Fibroblast of the aortic adventitia (primary cell): ENCODE results near the gene SCAPER. TPM values are rescaled to one million over a fixed set of nuclear protein-coding genes. Genes with fewer than 3 reads are reported as not detected.
"Not testable (repeated sequence)": the region's sequence is repeated elsewhere in the genome, so short reads cannot be mapped to it uniquely, and the experiment has no call there.

Experiments used
- DNase-seq: peaks from one replicate; pipeline ENCODE4 v3.0.0-alpha.2; 2010; ENCODE audit warnings: low read depth
- H3K4me3 ChIP-seq: 2 replicates; pipeline ENCODE4 v1.5.1; 2011; ENCODE audit warnings: low read depth, mild to moderate bottlenecking, control low read depth, low read length, moderate library complexity
- total RNA-seq: library from RNA; depleted of rRNA; stranded (reverse); fragments of >200 nt; gene quantifications from 2 replicates; pipeline ENCODE4 v1.2.3, GENCODE V29; 2012; ENCODE audit warnings: low replicate concordance
- TF ChIP-seq, protein P1 (sequence below): IDR thresholded peaks from 2 replicates; pipeline ENCODE4 v1.5.1; 2011; ENCODE audit warnings: mild to moderate bottlenecking, low read length, control low read depth, inconsistent platforms; ENCODE audit not compliant: insufficient read depth

Gene SCAPER
- total RNA-seq, 1 donor: 16.3 TPM

DNA sequence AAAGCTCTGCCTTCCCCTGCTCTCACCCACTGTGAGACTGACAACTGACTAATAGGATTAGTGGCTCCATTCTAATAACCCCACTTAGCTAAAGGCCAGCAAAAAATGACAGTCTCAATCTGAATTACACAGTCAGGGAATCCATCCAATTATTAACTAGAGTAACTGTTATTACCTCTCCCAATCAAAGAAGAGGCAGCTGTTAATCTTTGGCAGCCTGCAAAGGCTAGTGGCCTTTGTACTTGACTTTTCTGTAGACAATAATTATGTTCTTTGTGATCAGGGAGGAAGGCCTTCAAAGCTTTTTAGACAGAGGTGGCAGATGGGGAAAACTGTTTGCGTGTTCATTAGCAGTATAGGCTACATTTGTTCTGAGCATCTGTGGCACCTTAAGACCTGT lies 390.9 kb downstream of the SCAPER start:
- DNase-seq: no peak
- no peak overlapping the region for H3K4me3 ChIP-seq
- TF ChIP-seq, protein P1, sequence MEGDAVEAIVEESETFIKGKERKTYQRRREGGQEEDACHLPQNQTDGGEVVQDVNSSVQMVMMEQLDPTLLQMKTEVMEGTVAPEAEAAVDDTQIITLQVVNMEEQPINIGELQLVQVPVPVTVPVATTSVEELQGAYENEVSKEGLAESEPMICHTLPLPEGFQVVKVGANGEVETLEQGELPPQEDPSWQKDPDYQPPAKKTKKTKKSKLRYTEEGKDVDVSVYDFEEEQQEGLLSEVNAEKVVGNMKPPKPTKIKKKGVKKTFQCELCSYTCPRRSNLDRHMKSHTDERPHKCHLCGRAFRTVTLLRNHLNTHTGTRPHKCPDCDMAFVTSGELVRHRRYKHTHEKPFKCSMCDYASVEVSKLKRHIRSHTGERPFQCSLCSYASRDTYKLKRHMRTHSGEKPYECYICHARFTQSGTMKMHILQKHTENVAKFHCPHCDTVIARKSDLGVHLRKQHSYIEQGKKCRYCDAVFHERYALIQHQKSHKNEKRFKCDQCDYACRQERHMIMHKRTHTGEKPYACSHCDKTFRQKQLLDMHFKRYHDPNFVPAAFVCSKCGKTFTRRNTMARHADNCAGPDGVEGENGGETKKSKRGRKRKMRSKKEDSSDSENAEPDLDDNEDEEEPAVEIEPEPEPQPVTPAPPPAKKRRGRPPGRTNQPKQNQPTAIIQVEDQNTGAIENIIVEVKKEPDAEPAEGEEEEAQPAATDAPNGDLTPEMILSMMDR: no peak

DNA sequence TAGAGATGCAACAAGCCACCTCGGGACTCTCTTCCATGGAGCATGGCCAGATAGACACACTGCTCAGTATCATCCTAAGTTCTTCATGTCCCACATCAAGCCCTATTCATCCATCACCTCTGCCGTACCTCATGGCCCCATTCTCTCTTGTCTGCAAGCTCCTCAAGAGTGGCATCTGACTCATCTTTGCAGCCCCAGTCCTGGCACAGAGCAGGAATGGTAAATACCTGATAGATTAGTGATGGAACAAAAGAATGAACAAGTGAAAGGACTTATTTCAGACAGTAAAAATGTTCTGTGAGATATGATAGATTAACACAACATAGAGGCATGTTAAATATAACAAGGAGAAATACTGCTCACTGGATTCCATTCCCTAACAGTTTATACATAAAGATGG lies 392.2 kb downstream of the SCAPER start:
- peak; percentile 11 for DNase-seq
- TF ChIP-seq, protein P1: no peak

DNA sequence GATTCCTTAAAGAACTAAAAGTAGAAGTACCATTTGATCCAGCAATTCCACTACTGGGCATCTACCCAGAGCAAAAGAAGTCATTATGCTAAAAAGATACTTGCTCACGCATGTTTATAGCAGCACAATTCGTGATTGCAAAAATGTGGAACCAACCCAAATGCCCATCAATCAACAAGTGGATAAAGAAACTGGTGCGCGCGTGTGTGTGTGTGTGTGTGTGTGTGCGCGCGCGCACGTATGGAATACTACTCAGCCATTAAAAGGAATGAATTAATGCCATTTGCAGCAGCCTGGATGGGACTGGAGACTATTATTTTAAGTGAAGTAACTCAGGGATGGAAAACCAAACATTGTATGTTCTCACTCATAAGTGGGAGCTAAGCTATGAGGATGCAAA lies 394.5 kb downstream of the SCAPER start:
- DNase-seq, H3K4me3 ChIP-seq: not testable (repeated sequence)

More for the DNA sequence above, 392.2 kb downstream of the SCAPER start:
- no peak overlapping the region for H3K4me3 ChIP-seq

DNA sequence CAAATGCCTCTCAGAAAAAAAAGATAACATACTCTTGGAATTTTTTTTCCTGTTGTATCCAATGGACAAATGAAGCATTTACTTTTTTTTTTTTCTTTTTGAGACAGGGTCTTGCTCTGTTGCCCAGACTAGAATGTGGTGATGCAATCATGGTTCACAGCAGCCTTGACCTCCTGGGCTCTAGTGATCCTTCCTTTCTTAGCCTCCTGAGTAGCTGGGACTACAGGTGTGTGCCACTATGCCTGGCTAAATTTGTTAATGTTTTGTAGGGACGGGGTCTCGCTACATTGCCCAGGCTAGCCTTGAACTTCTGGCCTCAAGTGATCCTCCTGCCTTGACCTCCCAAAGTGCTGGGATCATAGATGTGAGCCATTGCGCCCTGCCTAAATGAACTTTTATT lies 401.3 kb downstream of the SCAPER start:
- H3K4me3 ChIP-seq: no peak overlapping the region
- TF ChIP-seq, protein P1: no peak
- DNase-seq: no peak

DNA sequence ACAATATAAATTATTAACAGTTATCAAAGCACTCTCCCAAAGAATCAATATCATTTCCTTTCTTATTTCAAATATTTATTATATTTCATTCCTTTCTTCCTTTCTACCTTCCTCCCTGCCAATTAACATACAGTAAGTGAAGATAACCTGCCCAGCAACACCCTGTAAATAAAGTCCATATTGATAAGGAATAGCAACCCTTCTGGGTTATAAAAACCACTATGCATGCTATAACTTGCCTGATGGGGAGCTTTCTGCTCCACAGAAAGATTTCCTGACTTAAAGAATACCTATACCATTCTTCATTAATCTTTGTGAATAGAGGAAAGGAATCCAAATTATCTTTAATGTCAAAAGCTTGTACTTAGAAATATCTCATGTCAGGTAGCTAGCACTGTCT lies 402.0 kb downstream of the SCAPER start:
- H3K4me3 ChIP-seq: no peak overlapping the region
- DNase-seq: no peak
- TF ChIP-seq, protein P1: no peak

DNA sequence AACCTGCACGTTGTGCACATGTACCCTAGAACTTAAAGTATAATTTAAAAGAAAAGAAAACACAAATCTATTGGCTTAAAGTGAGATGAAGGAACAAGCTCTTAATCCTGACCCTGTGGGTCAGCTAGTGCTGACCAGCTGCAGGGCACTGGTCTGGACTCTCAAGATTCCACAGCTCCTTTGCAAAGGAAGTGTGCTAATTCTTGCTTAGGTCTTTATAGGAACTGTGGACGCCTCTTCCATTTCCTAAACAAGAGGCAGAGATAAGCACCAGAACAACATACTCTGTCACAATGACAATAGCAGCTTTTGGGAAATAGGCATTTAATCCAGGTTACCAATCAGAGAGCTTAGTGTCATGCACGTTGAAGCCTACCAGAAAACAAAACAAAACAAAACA lies 402.5 kb downstream of the SCAPER start:
- DNase-seq: no peak
- TF ChIP-seq, protein P1: no peak
- no peak overlapping the region for H3K4me3 ChIP-seq

DNA sequence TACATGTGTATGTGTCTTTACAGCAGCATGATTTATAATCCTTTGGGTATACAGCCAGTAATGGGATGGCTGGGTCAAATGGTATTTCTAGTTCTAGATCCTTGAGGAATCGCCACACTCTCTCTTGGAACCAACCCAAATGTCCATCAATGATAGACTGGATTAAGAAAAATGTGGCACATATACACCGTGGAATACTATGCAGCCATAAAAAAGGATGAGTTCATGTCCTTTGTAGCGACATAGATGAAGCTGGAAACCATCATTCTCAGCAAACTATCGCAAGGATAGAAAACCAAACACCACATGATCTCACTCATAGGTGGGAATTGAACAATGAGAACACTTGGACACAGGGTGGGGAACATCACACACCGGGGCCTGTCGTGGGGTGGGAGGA lies 403.0 kb downstream of the SCAPER start:
- not testable (repeated sequence) for DNase-seq, H3K4me3 ChIP-seq

DNA sequence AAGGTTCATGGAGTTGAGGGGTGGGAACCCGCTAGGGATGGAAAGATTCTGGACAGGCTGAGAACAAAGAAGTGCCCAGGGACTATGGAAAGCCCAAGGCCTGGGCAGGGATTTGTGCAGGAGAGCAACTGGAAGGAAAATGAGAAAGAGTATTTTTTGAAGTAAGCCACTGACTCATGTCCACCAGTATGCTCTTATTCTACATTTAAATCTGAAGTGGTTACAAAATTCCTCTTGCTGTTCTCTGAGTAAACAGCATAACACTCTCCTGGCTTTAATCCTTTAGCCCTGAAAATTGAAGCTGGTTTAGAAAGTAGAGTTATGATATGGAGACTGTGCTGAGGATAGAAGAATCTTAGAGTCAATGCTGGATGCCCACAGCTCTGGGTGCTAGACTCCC lies 403.4 kb downstream of the SCAPER start:
- H3K4me3 ChIP-seq: no peak overlapping the region
- DNase-seq: peak; percentile 1
- TF ChIP-seq, protein P1: no peak
